Upper lobe of left lung (tissue), 4 donors: ENCODE data around the gene GPC5.

ENCODE experiments used
- CTCF ChIP-seq, 6 experiments: fragments of 450-650 bp in 4 of 6; fragments of 200-600 bp in 2 of 6; sonication (generic) in 2 of 6; IDR thresholded peaks; one replicate each; pipeline ENCODE4 v1.5.1; 2016 to 2019; ENCODE audit warnings: antibody characterized with exemption in 6 of 6
- POLR2A ChIP-seq, 4 donors: fragments of 450-650 bp; IDR thresholded peaks; one replicate each; pipeline ENCODE4 v1.5.1; 2016 to 2017; ENCODE audit warnings: antibody characterized with exemption in 4 of 4, mild to moderate bottlenecking in 2 of 4
- POLR2AphosphoS5 ChIP-seq, 2 donors: sonication (generic); formaldehyde crosslinking; IDR thresholded peaks; one replicate each; pipeline ENCODE4 v1.5.1; 2017; ENCODE audit warnings: antibody characterized with exemption in 2 of 2

- TF ChIP-seq POLR2AphosphoS5 (IDR thresholded peaks at IDR 0.05) (no peak), CTCF (IDR thresholded peaks at IDR 0.05) (no peak), POLR2A (IDR thresholded peaks at IDR 0.05) (no peak)
Observed at GRCh38 chr13:91554101-91554500, 155.7 kb downstream of the GPC5 start.
